GM08714 (cell line): ENCODE measurements around the gene HS6ST3.

Experiments used
- H3K4me3 ChIP-seq: fragments of 200-500 bp; sonication (Bioruptor generic); 2 replicates; pipeline ENCODE4 v1.5.1; 2014; ENCODE audit warnings: mild to moderate bottlenecking, low read length, inconsistent platforms
- ZNF274 ChIP-seq: IDR thresholded peaks from 2 replicates; pipeline ENCODE4 v1.6.1; 2012; ENCODE audit warnings: mild to moderate bottlenecking, low read depth, low read length

Gene HS6ST3

DNA sequence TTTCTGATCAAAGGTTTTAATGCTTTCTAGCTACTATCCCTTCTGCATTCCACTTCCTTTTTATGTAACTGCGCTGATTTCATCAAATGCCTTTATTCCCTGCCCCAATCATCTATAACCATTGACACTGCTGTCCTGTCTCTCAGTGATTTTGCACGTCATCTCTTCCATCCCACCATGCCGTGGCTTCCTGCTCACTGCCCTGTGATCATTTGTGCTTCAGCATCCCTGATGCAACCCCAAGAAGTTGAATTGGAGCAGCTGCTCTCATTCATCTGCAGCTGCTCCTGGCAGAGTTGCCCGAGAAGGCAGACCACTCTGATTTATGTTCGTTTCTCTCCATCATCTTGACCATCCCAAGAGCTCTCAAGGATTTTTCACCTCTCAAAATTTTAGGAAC, 112.4 kb downstream of the HS6ST3 start:
- H3K4me3 ChIP-seq = no peak overlapping the region
- no peak for TF ChIP-seq ZNF274

- H3K4me3 ChIP-seq = no peak overlapping the region
- TF ChIP-seq ZNF274 = no peak
Observed at GRCh38 chr13:96203471-96203870, 113.6 kb downstream of the HS6ST3 start.

DNA sequence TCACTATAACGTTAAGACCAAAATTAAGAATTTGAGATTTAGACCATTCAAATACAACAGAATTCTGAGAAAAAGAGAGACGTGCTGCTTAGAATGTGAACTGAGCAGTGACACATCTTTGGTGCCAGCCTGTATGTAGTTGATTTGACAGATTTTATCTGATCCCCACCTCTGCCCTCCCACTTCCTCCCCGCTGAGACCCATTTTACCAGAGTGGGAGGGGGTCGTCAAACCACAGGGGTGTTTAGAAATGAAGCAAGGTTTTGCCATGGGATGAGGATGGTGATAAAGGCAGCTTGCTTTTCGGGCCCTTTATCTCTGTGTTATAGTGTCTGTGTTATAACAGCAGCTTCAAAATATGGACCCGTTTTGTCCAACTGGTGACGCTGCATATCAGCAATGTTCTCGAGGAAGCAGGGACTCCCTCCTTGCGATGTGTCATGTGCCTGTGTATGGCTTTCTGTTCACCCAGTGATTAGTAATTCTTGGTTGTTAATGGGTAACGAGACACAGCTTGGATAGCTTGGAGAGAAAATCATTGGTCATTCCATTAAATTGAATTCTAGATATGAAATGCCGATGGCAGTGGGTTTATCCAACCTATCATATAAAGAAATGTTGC, 125.0 kb downstream of the HS6ST3 start:
- no peak for TF ChIP-seq ZNF274
- no peak overlapping the region for H3K4me3 ChIP-seq

- no peak overlapping the region for H3K4me3 ChIP-seq
- TF ChIP-seq ZNF274 = no peak
Observed at GRCh38 chr13:96216543-96216942, 126.6 kb downstream of the HS6ST3 start.

- TF ChIP-seq ZNF274 = no peak
- no peak overlapping the region for H3K4me3 ChIP-seq
Observed at GRCh38 chr13:96218475-96218874, 128.6 kb downstream of the HS6ST3 start.

- TF ChIP-seq ZNF274 = no peak
- H3K4me3 ChIP-seq = no peak overlapping the region
Observed at GRCh38 chr13:96221471-96221870, 131.6 kb downstream of the HS6ST3 start.

DNA sequence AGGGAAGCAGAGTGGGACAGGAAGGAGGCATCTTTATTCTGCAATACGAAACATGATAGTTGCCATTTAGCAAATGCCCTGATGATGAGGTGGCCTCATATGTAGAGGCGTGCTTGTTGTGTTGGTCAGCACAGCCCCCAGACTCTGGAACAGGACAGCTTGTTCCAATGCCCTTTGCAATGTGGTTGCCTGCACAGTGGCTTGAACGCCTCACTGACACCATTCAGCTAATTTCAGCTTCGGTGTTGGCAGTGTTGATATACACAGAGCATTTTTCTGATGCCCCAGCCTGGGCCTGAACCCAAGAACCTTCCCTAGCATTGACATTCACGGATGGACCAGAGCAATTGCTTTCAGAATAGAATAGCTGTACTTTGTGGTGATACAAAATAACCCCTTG, 133.3 kb downstream of the HS6ST3 start:
- no peak overlapping the region for H3K4me3 ChIP-seq
- TF ChIP-seq ZNF274 = no peak

GRCh38 chr13:96229356-96229755, 139.4 kb downstream of the HS6ST3 start:
- TF ChIP-seq ZNF274 = no peak
- H3K4me3 ChIP-seq = no peak overlapping the region

GRCh38 chr13:96238241-96238640, 148.3 kb downstream of the HS6ST3 start:
- TF ChIP-seq ZNF274 = no peak
- no peak overlapping the region for H3K4me3 ChIP-seq

DNA sequence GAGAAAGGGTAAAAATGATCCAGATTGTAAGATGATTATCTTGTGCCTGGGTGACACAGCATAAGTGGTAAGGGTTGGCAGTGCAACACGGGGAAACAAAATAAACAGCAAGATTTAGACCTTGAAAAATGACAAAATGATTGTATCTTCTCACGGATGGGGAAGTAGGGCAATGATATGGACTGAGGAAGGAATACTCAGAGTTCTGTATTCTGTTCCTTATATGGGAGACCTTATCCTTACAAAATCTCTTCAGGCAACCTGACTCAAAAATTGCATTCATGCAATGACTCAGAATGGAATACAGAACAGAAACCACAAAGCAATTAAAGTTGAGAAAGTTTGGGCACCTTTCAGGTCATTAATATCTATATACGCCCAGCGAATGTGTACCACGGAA, 149.0 kb downstream of the HS6ST3 start:
- TF ChIP-seq ZNF274 = no peak
- no peak overlapping the region for H3K4me3 ChIP-seq

GRCh38 chr13:96243376-96243775, 153.5 kb downstream of the HS6ST3 start:
- no peak overlapping the region for H3K4me3 ChIP-seq
- TF ChIP-seq ZNF274 = no peak

- H3K4me3 ChIP-seq = no peak overlapping the region
- no peak for TF ChIP-seq ZNF274
Observed at GRCh38 chr13:96248103-96248502, 158.2 kb downstream of the HS6ST3 start.

- no peak for TF ChIP-seq ZNF274
- no peak overlapping the region for H3K4me3 ChIP-seq
Observed at GRCh38 chr13:96248996-96249395, 159.1 kb downstream of the HS6ST3 start.

GRCh38 chr13:96252903-96253302, 163.0 kb downstream of the HS6ST3 start:
- no peak for TF ChIP-seq ZNF274
- H3K4me3 ChIP-seq = no peak overlapping the region

GRCh38 chr13:96273196-96273595, 183.3 kb downstream of the HS6ST3 start:
- no peak for TF ChIP-seq ZNF274

GRCh38 chr13:96274046-96274445, 184.1 kb downstream of the HS6ST3 start:
- no peak overlapping the region for H3K4me3 ChIP-seq
- no peak for TF ChIP-seq ZNF274

More at GRCh38 chr13:96273196-96273595, 183.3 kb downstream of the HS6ST3 start:
- H3K4me3 ChIP-seq = no peak overlapping the region
